Ecto neural progenitor cell (in vitro differentiated cells): ENCODE results near the gene APLP2.
"Not testable (repeated sequence)": the region's sequence is repeated elsewhere in the genome, so short reads cannot be mapped to it uniquely, and the experiment has no call there.

ENCODE experiments used
- DNase-seq: peaks from one replicate; pipeline ENCODE4 v3.0.0-alpha.2; 2018; ENCODE audit warnings: low spot score

Gene APLP2

DNA sequence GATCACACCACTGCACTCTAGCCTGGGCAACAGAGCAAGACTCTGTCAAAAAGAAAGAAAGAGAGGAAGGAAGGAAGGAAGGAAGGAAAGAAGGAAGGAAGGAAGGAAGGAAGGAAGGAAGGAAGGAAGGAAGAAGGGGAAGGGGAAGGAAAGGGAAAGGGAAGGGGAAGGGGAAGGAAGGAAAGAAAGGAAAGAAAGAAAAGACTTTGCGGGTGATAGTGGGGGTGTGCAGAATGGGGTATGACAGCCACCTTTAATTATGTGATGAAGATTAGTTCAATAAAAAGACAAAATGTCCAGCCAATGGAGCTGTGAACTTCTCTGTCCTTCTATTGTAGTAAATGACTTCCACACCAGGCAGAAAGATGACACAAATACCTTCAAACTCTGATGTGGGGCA lies 8.7 kb upstream of the APLP2 start:
- DNase-seq = no peak

DNA sequence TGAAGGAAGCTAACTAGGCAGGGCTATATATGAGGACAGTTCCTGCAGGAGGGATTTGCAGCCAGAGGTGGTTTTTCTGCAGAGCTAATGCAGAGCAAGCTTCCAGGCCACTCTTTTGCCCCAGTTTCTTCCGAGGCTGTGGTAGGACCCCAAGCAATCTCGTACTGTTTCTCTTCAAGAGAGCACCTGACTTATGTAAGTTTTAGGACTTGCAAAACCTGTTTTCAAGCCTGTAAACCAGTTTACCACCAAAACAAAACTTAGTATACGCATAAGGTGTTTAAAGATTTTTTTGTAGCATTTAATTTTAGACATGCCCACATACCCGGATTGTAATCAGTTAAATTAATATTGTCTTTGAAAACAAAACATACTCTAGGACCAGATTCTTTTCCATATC lies 7.7 kb upstream of the APLP2 start:
- DNase-seq = no peak

- no peak for DNase-seq
Measured at GRCh38 chr11:130063451-130063850, 6.2 kb upstream of the APLP2 start.

DNA sequence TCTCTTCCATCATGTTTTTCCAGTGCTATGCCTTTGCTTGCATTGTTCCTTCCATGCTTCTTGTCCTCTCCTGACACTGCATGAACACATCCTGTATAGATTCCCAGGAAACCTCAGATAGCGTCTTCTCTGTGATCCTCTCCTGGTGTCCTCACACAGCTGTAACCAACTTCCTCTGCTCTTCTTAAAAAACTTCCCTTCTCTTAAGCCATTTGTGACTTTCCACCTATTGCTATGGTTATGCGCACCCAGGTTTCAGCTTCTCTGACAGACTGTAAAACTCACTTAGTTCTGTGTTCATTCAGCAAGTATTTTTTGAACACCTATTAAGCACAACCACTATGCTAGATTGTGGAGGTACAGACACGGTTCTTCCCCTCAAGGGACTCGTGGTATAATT lies 5.1 kb upstream of the APLP2 start:
- DNase-seq = no peak

GRCh38 chr11:130066338-130066737 lies 3.4 kb upstream of the APLP2 start:
- no peak for DNase-seq

- no peak for DNase-seq
Measured at GRCh38 chr11:130068546-130068985, 1.1 kb upstream of the APLP2 start.

DNA sequence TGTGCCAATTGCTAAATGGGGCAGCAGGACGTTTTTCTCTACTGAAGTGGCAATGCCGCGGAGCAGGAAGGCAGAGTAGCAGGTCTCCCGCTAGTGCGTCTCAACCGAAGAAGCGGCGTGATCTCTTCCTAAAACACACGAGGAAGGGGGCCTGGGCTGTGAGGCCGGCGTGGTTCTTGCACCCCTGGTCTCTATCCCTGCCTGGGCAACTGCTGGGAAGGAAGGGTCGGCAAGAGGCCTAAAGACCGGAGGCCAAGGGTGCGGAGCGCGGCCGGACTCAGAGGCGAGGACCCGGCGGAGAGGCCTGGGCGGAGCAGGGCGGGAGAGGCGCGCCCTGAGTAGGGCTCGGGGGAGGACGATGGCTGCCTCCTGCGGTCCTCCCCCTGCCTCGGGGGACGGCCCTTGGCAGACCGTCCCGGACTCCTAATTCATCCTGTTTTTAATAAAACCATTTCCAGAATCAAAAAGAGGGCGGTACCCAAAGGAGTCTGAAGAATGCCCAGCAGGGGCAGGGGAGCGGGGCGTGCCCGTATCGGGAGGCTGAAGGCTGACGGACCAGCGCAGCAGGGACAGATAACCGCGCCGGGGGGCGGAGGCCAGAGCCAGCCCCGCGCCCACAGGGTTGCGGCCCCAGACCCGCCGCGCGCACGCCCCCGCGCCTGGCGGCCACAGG lies 572 bp upstream of the APLP2 start:
- DNase-seq = no peak

- DNase-seq = peak; percentile 68
Measured at GRCh38 chr11:130070109-130070845, 583 bp downstream of the APLP2 start.

GRCh38 chr11:130070846-130071200 lies 1.1 kb downstream of the APLP2 start:
- DNase-seq = no peak

DNA sequence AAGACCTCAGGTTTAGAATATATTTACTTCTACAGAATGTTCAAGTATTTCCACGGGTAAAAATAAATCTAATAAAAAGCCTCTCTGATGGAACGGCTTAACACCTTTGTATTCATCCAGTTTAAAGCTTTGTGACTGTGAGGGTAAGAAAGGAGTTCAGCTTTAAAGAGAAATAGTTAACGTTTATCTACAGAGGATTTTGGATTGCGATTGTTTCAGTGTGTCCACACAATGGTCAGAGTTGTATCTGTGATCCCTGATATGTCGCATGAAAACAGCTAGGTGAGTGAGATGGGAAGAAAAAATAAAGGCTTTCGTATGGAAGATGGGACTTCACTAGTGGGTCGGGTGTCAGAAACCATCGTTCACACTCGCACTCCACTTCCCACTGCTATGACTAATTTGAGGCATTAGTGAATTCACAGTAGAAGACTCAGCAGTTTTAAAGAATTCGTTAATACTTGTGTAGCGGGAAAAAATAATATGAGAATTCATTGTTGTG lies 1.6 kb downstream of the APLP2 start:
- no peak for DNase-seq

GRCh38 chr11:130074736-130075135 lies 5.0 kb downstream of the APLP2 start:
- DNase-seq = no peak

- DNase-seq = no peak
Measured at GRCh38 chr11:130076778-130077481, 7.2 kb downstream of the APLP2 start.

GRCh38 chr11:130077671-130078070 lies 8.0 kb downstream of the APLP2 start:
- DNase-seq = no peak

DNA sequence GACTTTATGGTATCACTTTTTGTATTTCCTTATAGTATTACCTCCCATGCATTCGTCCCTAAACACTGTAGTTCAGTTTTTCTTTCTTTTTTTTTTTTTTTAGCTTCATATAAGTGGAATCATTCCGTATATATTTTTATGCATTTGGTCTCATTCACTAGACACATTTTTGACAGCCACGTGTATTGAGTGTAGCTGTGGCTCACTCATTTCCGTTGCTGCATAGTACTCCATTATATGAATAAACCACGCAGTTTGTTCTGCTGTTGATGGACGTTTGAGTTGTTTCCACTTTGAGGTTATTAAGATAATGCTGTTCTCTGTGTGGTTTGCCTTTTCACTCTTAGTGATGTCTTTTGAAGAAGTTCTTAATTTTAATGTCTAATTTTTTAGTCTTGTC lies 8.4 kb downstream of the APLP2 start:
- DNase-seq = no peak

- DNase-seq = no peak
Measured at GRCh38 chr11:130085671-130086290, 16.1 kb downstream of the APLP2 start.

GRCh38 chr11:130086669-130087068 lies 17.0 kb downstream of the APLP2 start:
- DNase-seq = no peak

DNA sequence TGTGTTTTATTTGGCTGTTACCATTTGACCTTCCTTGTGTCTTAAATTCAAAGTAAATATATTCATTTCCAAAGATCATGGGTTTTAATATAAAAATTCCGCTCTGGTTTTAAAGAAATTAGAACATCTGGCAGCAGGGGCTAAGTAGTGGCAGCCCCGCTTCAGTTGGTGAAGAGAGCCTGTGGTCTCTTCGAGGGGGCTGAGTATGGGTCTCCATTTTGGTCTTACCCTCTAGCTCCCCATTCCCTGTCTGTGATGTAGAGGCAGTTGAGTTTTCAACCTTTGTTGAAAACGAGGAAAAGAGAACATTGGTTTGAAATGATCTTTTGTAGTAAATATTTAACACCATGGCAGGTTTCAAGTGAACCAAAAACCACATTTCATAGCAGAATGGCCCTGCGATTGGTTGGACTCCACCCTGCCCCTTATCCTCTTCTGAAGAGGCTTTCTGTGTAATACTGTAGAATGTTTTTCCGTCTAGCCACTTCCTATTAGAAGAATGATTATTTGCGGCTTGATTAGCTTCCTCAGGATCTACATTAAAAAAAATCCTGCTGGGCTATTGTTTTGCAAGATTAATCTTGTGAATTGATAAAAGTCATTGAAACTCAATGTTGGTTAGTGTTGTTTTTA lies 17.7 kb downstream of the APLP2 start:
- no peak for DNase-seq

GRCh38 chr11:130088217-130088616 lies 18.5 kb downstream of the APLP2 start:
- DNase-seq = no peak

DNA sequence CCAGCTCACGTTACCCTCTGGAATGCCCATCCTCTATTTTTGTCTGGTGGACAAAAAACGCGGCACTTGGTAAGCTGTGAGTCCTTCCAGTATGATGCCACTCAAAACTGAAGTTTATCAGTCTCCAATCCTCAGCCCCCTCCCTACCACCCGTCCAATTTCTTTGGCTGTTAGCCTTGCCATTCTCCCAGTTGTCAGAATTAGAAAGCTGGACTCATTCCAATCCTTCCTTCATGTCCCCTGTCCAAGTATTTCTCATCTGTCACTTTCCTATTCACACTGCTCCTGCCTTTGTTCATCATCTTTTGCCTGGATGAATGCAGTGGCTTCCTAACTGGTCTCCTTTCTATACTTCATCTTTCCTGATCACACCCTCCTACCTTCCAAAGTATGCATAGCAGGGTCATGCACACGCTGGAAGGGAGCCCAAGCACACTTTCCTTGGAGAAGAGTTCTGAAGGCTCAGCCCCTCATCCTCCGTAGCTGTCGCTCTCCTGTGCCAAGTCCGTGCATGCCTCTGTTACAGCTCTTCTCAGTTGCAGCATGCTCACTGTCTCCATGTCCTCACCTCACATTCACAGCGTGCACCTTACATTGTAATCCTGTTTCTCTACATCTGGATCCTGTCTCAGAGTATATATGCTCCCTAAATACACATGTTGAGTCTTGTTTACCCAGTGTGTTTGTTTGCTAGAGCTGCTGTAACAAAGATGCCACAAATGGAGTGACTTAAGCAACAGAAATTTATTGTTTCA lies 19.4 kb downstream of the APLP2 start:
- no peak for DNase-seq

DNA sequence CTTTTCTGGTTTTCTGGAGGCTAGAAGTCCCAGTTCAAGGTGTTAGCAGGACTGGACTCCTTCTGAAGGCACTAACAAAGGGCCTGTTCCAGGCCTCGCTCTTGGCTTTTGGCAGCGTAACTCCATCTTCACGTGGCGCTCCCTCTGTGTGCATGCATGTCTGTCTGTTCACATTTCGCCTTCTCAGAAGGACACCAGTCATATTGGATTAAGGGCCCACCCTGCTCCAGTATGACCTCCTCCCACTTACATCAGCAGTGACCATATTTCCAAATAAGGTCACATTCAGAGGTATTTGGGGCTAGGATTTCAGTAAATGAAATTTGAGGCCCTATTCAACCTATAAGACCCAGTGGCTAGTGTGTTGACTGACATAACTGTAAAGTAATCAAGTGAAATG lies 20.0 kb downstream of the APLP2 start:
- no peak for DNase-seq

GRCh38 chr11:130090517-130090916 lies 20.8 kb downstream of the APLP2 start:
- DNase-seq = not testable (repeated sequence)
